ENCODE results near the gene TRIM45. TPM values are rescaled to one million over a fixed set of nuclear protein-coding genes. Genes with fewer than 3 reads are reported as not detected.

TRIM45 gene
- total and polyA plus RNA-seq, 3 donors from 2014 or later: 12.3 to 21.6 (median 19.4) TPM

DNA sequence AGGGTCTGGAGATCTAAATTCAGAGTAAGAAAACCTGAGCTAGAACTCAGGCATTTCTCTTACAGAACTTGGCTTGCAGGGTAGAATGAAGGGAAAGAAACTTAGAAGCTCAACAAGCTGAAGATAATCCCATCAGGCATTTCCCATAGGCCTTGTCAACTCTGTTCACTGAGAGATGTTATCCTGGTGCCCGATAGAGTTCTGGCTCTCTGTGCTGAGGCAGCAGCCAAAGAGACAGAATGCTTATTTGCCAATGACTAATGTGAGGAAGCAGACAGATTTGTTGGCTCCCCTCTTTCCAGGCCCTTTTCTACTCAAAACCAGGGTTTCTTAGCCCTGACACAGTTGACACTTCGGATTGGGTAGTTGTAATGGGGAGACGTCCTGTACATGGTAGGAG is 22.3 kb upstream of the TRIM45 start:
- no peaks in the 10 kb centered on the region for H3K27me3 ChIP-seq
- no peak for TF ChIP-seq POLR2A (IDR thresholded peaks at IDR 0.05)
- TF ChIP-seq, protein P1, sequence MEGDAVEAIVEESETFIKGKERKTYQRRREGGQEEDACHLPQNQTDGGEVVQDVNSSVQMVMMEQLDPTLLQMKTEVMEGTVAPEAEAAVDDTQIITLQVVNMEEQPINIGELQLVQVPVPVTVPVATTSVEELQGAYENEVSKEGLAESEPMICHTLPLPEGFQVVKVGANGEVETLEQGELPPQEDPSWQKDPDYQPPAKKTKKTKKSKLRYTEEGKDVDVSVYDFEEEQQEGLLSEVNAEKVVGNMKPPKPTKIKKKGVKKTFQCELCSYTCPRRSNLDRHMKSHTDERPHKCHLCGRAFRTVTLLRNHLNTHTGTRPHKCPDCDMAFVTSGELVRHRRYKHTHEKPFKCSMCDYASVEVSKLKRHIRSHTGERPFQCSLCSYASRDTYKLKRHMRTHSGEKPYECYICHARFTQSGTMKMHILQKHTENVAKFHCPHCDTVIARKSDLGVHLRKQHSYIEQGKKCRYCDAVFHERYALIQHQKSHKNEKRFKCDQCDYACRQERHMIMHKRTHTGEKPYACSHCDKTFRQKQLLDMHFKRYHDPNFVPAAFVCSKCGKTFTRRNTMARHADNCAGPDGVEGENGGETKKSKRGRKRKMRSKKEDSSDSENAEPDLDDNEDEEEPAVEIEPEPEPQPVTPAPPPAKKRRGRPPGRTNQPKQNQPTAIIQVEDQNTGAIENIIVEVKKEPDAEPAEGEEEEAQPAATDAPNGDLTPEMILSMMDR (IDR thresholded peaks at IDR 0.05): no peak
- no peaks in the 10 kb centered on the region for H3K9me3 ChIP-seq
- 84 to 86% methylated on average over 3 of the region's 3 CpGs for WGBS, 2 donors
- H3K4me1 ChIP-seq: no peaks in the 10 kb centered on the region
- H3K27ac ChIP-seq: no peak overlapping the region
- intact Hi-C loops (cut with DNase I; ENCODE audit: low total_unique reads): no loop called here
- DNase-seq: no peak
- no peak overlapping the region for H3K4me3 ChIP-seq
- no peaks in the 10 kb centered on the region for H3K36me3 ChIP-seq (ENCODE audit: low read depth, missing control alignments)

- Histone ChIP-seq H3K27me3 (no peaks in the 10 kb centered on the region), H3K9me3 (no peaks in the 10 kb centered on the region), H3K4me1 (no peaks in the 10 kb centered on the region), H3K27ac (no peak overlapping the region), H3K4me3 (no peak overlapping the region), H3K36me3 (ENCODE audit: low read depth, missing control alignments) (no peaks in the 10 kb centered on the region)
- no peak for DNase-seq
- intact Hi-C loops (cut with DNase I; ENCODE audit: low total_unique reads): no loop called here
- no peak for TF ChIP-seq POLR2A (IDR thresholded peaks at IDR 0.05)
- TF ChIP-seq, protein P1 (IDR thresholded peaks at IDR 0.05): no peak
Measured at GRCh38 chr1:117143172-117143571, 21.6 kb upstream of the TRIM45 start.

DNA sequence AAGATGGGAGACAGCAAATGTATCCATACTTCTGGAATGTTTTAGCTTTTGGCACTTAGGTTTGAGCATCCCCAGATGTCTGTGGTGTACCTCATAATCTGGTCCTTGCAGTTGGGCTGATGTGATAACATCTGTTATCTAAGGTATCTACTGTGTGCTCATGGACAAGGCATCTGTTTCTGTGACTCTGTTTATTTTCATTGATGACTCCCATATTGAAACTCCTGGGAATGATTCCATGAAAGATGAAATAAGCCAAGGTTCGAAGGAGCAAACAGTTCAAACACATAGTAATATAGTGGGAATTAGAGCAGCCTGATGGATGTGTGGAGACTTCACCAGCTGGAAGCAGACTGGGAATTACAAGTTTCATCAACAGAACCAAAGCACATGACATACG is 20.7 kb upstream of the TRIM45 start:
- intact Hi-C loops (cut with DNase I; ENCODE audit: low total_unique reads): no loop called here

GRCh38 chr1:117138561-117138960 is 17.0 kb upstream of the TRIM45 start:
- H3K9me3 ChIP-seq: no peaks in the 10 kb centered on the region
- 70 to 75% methylated on average over 1 of the region's 1 CpG for WGBS, 2 donors
- no peaks in the 10 kb centered on the region for H3K27me3 ChIP-seq
- H3K4me1 ChIP-seq: no peaks in the 10 kb centered on the region
- intact Hi-C loops (cut with DNase I; ENCODE audit: low total_unique reads): no loop called here
- no peaks in the 10 kb centered on the region for H3K36me3 ChIP-seq (ENCODE audit: low read depth, missing control alignments)
- no peak overlapping the region for H3K4me3 ChIP-seq
- TF ChIP-seq, protein P1 (IDR thresholded peaks at IDR 0.05): no peak
- no peak for TF ChIP-seq POLR2A (IDR thresholded peaks at IDR 0.05)
- DNase-seq: no peak
- H3K27ac ChIP-seq: no peak overlapping the region

More for the DNA sequence above, 20.7 kb upstream of the TRIM45 start:
- TF ChIP-seq POLR2A (IDR thresholded peaks at IDR 0.05): no peak
- no peak overlapping the region for H3K4me3 ChIP-seq
- no peaks in the 10 kb centered on the region for H3K4me1 ChIP-seq
- no peaks in the 10 kb centered on the region for H3K36me3 ChIP-seq (ENCODE audit: low read depth, missing control alignments)
- H3K9me3 ChIP-seq: no peaks in the 10 kb centered on the region
- no peak overlapping the region for H3K27ac ChIP-seq
- DNase-seq: no peak
- 74 to 91% methylated on average over 2 of the region's 2 CpGs for WGBS, 2 donors
- H3K27me3 ChIP-seq: no peaks in the 10 kb centered on the region

DNA sequence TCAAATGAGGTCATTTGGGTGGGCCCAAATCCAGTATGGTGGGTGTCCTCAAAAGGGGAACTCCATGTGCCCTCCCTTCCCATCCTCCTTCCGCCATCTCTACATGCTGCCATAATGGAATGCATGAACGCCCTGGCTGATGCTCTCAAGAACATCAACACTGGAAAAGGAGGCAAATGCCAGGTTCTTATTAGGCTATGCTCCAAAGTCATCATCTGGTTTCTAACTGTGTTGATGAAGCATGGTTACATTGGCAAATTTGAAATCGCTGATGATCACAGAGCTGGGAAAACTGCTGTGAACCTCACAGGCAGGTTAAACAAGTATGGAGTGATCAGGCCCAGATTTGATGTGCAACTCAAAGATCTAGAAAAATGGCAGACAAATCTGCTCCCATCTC is 16.6 kb upstream of the TRIM45 start:
- H3K9me3 ChIP-seq: no peaks in the 10 kb centered on the region
- no peaks in the 10 kb centered on the region for H3K4me1 ChIP-seq
- intact Hi-C loops (cut with DNase I; ENCODE audit: low total_unique reads): no loop called here
- TF ChIP-seq, protein P1 (IDR thresholded peaks at IDR 0.05): no peak
- TF ChIP-seq POLR2A (IDR thresholded peaks at IDR 0.05): no peak
- no peak overlapping the region for H3K4me3 ChIP-seq
- DNase-seq: no peak
- no peaks in the 10 kb centered on the region for H3K27me3 ChIP-seq
- no peaks in the 10 kb centered on the region for H3K36me3 ChIP-seq (ENCODE audit: low read depth, missing control alignments)
- no peak overlapping the region for H3K27ac ChIP-seq
- 90% methylated on average over 3 of the region's 3 CpGs for WGBS, 2 donors
